Posterior vena cava (tissue), 2 donors: ENCODE data around the gene C11orf54. TPM values are rescaled to one million over a fixed set of nuclear protein-coding genes. Genes with fewer than 3 reads are reported as not detected.
"Not testable (repeated sequence)": the region's sequence is repeated elsewhere in the genome, so short reads cannot be mapped to it uniquely, and the experiment has no call there.

Experiments
- DNase-seq: peaks from one replicate; pipeline ENCODE4 v3.0.0-alpha.2; 2020; ENCODE audit warnings: low spot score
- intact Hi-C, 2 donors: fragments of 100-400 bp; cut with DNase I; formaldehyde crosslinking; loops; one replicate each; pipeline versions ENCODE4 v1.14.1 to v1.14.2; 2022 to 2023
- total RNA-seq, 2 donors: library from RNA; stranded (reverse); fragmentation: NEBNext Ultra II Directional; extraction: Animal tissue kit (Norgen Biotek cat#: 25700); gene quantifications; one replicate each; pipeline ENCODE4 v1.2.1, GENCODE V29; 2021
- donor health status: DM: yes; HTN: yes; CAD: no.
- donor health status: DM: yes; HTN: yes; CAD: no.

The C11orf54 gene
- total RNA-seq, 2 donors from 2014 or later, result 16.8 to 19.9 TPM

DNA sequence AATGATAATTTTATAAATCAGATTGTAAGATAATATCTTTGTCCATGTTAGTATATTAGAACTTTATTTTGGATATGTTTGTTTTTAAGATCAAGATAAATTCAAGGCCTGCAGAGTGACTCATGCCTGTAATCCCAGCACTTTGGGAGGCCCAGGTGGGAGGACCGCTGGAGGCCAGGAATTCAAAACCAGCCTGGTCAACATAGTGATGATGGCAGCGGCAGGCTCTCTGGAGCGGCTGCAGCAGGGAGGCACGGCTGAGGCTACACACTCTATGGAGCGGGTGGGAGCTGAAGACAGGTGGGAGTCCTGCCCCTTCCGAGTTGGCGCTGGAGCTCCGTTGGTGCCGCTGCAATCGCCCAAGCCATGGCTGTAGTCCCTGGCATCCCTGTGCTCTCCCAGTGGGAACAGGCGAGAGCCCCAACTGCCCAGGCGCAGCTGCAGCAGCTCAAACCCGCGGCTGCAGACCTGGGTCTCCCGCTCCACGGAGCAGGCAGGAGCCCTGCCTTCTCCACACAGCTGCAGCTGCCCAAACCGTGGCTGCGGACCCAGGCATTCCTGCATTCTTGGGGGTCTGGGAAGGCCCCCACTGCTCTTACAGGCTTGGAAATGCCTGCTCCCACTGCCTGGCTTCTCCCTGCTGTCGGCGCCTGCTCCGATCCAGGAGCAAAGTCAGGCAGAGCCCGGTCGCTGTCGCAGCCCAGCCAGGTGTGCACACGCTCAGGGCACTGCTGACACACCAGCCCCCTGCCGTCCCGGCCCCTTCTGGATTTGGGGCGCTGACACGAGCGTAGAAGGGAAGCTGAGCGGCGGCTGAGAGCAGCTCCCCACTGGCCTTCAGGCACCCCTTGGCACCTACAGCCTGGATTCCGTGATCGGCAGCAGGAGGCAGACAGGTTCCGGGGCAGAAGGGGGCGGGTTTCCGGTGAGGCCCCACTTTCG lies 16.7 kb downstream of the C11orf54 start:
- intact Hi-C loops, result no loop called here
- DNase-seq, result no peak

- DNase-seq, intact Hi-C loops: not testable (repeated sequence)
Measured at GRCh38 chr11:93759123-93759522, 17.7 kb downstream of the C11orf54 start.

GRCh38 chr11:93761910-93762309 lies 20.4 kb downstream of the C11orf54 start:
- intact Hi-C loops, result no loop called here
- no peak for DNase-seq

GRCh38 chr11:93765551-93765950 lies 24.1 kb downstream of the C11orf54 start:
- intact Hi-C loops, result no loop called here
- no peak for DNase-seq

- no peak for DNase-seq
- intact Hi-C loops, result no loop called here
Measured at GRCh38 chr11:93766504-93766903, 25.0 kb downstream of the C11orf54 start.

- DNase-seq, result no peak
- intact Hi-C loops, result no loop called here
Measured at GRCh38 chr11:93767018-93767417, 25.5 kb downstream of the C11orf54 start.

DNA sequence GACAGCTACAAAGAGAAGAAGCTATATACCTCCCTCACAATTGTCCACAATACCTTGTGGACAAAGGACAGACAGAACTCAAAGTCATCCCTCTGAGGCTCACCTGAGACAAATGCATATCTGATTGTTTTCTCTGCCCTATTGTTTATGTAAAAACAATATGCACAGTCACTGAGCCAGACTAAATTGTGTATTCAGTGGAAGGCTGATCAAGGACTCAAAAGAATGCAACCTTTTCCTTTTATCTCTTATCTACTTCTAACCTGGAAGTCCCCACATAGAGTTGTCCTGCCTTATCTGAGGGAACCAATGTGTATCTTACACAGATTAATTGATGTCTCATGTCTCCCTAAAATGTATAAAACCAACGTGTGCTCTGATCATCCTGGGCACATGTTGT lies 28.7 kb downstream of the C11orf54 start:
- no peak for DNase-seq
- intact Hi-C loops, result no loop called here

- intact Hi-C loops, result no loop called here
- DNase-seq, result no peak
Measured at GRCh38 chr11:93772123-93772522, 30.7 kb downstream of the C11orf54 start.

GRCh38 chr11:93773045-93773477 lies 31.6 kb downstream of the C11orf54 start:
- intact Hi-C loops, result no loop called here
- DNase-seq, result no peak

GRCh38 chr11:93773601-93774200 lies 32.2 kb downstream of the C11orf54 start:
- intact Hi-C loops, result no loop called here
- no peak for DNase-seq

- DNase-seq, intact Hi-C loops: not testable (repeated sequence)
Measured at GRCh38 chr11:93774560-93774959, 33.1 kb downstream of the C11orf54 start.

GRCh38 chr11:93775289-93775688 lies 33.8 kb downstream of the C11orf54 start:
- intact Hi-C loops, result no loop called here
- no peak for DNase-seq

DNA sequence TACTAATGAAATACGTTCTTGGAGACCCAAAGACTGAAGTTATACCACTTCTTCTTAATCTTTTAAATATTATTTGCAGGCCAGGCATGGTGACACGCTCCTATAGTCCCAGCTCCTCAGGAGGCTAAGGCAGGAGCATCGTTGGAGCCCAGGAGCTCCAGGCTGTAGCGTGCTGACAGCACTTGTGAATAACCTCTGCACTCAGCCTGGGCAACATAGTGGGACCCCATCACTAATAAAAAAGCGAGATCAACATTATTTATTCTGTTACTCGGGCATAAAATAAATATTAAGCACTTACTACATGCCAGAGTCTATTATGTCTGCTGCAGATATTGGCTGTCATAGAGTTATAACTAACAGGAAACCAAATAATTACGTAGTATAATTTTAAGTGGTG lies 41.9 kb downstream of the C11orf54 start:
- no peak for DNase-seq
- intact Hi-C loops, result loop anchor here in 1 of 2 donors (5.0 kb wide), 1 partner anchor 41 kb away; the partner anchor contains the start of genes C11orf54 and TAF1D

DNA sequence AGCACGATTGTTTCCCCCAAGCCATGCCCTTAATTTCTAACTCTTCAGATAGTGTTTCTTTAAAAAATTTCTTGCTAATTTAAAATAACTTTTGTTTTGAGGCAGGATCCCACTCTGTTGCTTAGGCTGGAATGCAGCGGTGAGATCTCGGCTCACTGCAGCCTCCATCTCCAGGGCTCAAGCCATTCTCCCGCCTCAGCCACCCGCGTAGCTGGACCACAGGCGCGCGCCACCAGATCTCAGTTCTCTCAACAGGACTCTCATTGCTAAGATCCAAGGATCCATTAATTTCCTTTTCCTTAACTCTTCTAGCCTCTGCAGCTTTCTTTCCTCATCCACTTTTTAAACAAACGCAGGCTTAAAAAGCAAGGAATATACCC lies 42.3 kb downstream of the C11orf54 start:
- intact Hi-C loops, result loop anchor here in 1 of 2 donors (5.0 kb wide), 1 partner anchor 41 kb away; the partner anchor contains the start of genes C11orf54 and TAF1D
- DNase-seq, result no peak

- peak; percentile 98 for DNase-seq
- intact Hi-C loops, result loop anchor here in 1 of 2 donors (5.0 kb wide), 1 partner anchor 42 kb away; the partner anchor contains the start of genes C11orf54 and TAF1D
Measured at GRCh38 chr11:93784145-93784934, 42.9 kb downstream of the C11orf54 start, which contains the start of gene MED17. MED17 (plus strand) TSS chr11:93784282; CDS start chr11:93784514, 232 bp downstream.

DNA sequence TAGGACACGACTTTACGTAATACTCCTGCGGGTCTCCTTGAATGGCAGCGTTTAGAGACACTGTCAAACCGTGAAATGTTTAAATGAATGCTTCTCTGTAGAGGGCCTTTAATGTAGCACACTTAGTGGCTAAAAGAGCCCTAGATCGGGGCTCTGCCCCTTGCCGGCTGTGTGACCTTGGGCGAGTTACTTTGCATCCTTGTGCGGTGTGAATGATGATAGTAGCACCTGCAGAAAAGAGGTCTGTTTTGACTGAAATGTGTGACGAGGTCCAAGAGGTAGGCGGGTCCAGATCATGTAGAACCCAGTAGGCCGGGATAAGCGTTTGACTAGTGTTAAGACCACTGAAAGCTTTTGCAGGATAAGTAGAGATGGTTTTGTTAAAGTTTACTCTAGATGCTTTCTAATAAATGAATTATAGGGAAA lies 43.5 kb downstream of the C11orf54 start:
- intact Hi-C loops, result loop anchor here in 1 of 2 donors (5.0 kb wide), 1 partner anchor 43 kb away; the partner anchor contains the start of genes C11orf54 and TAF1D
- no peak for DNase-seq

GRCh38 chr11:93791493-93791892 lies 50.0 kb downstream of the C11orf54 start:
- intact Hi-C loops, result no loop called here
- no peak for DNase-seq

- no peak for DNase-seq
- intact Hi-C loops, result no loop called here
Measured at GRCh38 chr11:93796441-93797231, 55.2 kb downstream of the C11orf54 start.

DNA sequence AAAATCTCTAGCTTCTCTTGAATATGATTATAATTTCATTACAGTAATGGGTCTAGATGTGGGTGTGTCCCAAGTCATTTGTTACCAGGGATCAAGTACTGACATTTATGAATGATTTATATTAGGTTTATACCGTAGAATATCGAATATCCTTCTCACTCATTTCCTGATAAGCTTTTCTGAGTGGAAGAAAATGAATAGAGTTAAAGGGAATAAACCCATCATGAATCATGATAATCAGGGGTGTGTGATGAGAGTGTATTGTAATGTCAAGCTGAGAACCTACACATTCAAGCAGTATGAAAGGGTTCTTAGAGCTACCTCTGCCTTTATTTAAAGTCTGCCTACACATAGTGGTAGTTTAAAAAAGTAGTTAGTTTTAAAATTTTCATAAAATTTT lies 59.9 kb downstream of the C11orf54 start:
- DNase-seq, result no peak
- intact Hi-C loops, result no loop called here
